ENCODE data around the gene CHI3L1. TPM values are rescaled to one million over a fixed set of nuclear protein-coding genes. Genes with fewer than 3 reads are reported as not detected.
A peak's percentile ranks its signal among the peaks of the same experiment; 100 is the strongest.

CHI3L1 gene
- total RNA-seq, 2 experiments from 2014 or later: not detected

- no peak overlapping the region for H3K4me3 Mint-ChIP-seq
- H3K27ac Mint-ChIP-seq: peak overlapping the region; percentile 57
- H3K27me3 Mint-ChIP-seq: no peaks in the 10 kb centered on the region
- no peaks in the 10 kb centered on the region for H3K9me3 Mint-ChIP-seq
- no peak for DNase-seq
- no peaks in the 10 kb centered on the region for H3K4me1 Mint-ChIP-seq
- H3K36me3 Mint-ChIP-seq: no peaks in the 10 kb centered on the region
Measured at GRCh38 chr1:203178821-203179666, 7.5 kb downstream of the CHI3L1 start.

GRCh38 chr1:203178083-203178482 lies 8.4 kb downstream of the CHI3L1 start:
- Mint-ChIP-seq H3K4me3 (no peak overlapping the region), H3K9me3 (no peaks in the 10 kb centered on the region), H3K27me3 (no peaks in the 10 kb centered on the region), H3K4me1 (no peaks in the 10 kb centered on the region), H3K36me3 (no peaks in the 10 kb centered on the region), H3K27ac (no peak overlapping the region)
- DNase-seq: no peak

GRCh38 chr1:203177470-203178039 lies 8.9 kb downstream of the CHI3L1 start:
- Mint-ChIP-seq H3K4me1 (no peaks in the 10 kb centered on the region), H3K27ac (no peak overlapping the region), H3K4me3 (no peak overlapping the region), H3K36me3 (no peaks in the 10 kb centered on the region), H3K27me3 (no peaks in the 10 kb centered on the region), H3K9me3 (no peaks in the 10 kb centered on the region)
- no peak for DNase-seq

GRCh38 chr1:203177036-203177405 lies 9.5 kb downstream of the CHI3L1 start:
- Mint-ChIP-seq H3K36me3 (no peaks in the 10 kb centered on the region), H3K27me3 (no peaks in the 10 kb centered on the region), H3K4me3 (no peak overlapping the region), H3K27ac (no peak overlapping the region), H3K9me3 (no peaks in the 10 kb centered on the region), H3K4me1 (no peaks in the 10 kb centered on the region)
- no peak for DNase-seq

- Mint-ChIP-seq H3K36me3 (no peaks in the 10 kb centered on the region), H3K27me3 (no peaks in the 10 kb centered on the region), H3K4me1 (no peaks in the 10 kb centered on the region), H3K9me3 (no peaks in the 10 kb centered on the region), H3K4me3 (no peak overlapping the region), H3K27ac (no peak overlapping the region)
- no peak for DNase-seq
Measured at GRCh38 chr1:203176273-203177035, 10.1 kb downstream of the CHI3L1 start.

GRCh38 chr1:203175827-203176241 lies 10.7 kb downstream of the CHI3L1 start:
- no peaks in the 10 kb centered on the region for H3K9me3 Mint-ChIP-seq
- H3K27ac Mint-ChIP-seq: no peak overlapping the region
- no peaks in the 10 kb centered on the region for H3K36me3 Mint-ChIP-seq
- no peak for DNase-seq
- H3K27me3 Mint-ChIP-seq: no peaks in the 10 kb centered on the region
- no peaks in the 10 kb centered on the region for H3K4me1 Mint-ChIP-seq
- H3K4me3 Mint-ChIP-seq: no peak overlapping the region

- DNase-seq: no peak
- no peaks in the 10 kb centered on the region for H3K4me1 Mint-ChIP-seq
- no peak within 1 kb of the TSS for H3K27ac Mint-ChIP-seq
- no peaks in the 10 kb centered on the region for H3K36me3 Mint-ChIP-seq
- no peaks in the 10 kb centered on the region for H3K9me3 Mint-ChIP-seq
- H3K4me3 Mint-ChIP-seq: no peak within 1 kb of the TSS
- no peaks in the 10 kb centered on the region for H3K27me3 Mint-ChIP-seq
Measured at GRCh38 chr1:203175237-203175826, 11.2 kb downstream of the CHI3L1 start, which contains the start of gene MYBPH. Gene MYBPH, minus strand, starts transcription at chr1:203175826. Its CDS starts 71 bp downstream, at chr1:203175755.

GRCh38 chr1:203174324-203174985 lies 12.0 kb downstream of the CHI3L1 start:
- Mint-ChIP-seq H3K4me1 (no peaks in the 10 kb centered on the region), H3K27me3 (no peaks in the 10 kb centered on the region), H3K36me3 (no peaks in the 10 kb centered on the region), H3K27ac (no peak overlapping the region), H3K4me3 (no peak overlapping the region), H3K9me3 (no peaks in the 10 kb centered on the region)
- DNase-seq: no peak

- no peaks in the 10 kb centered on the region for H3K9me3 Mint-ChIP-seq
- no peaks in the 10 kb centered on the region for H3K4me1 Mint-ChIP-seq
- no peak for DNase-seq
- H3K27ac Mint-ChIP-seq: no peak overlapping the region
- H3K27me3 Mint-ChIP-seq: no peaks in the 10 kb centered on the region
- H3K4me3 Mint-ChIP-seq: no peak overlapping the region
- no peaks in the 10 kb centered on the region for H3K36me3 Mint-ChIP-seq
Measured at GRCh38 chr1:203173566-203173965, 12.9 kb downstream of the CHI3L1 start.

GRCh38 chr1:203173011-203173555 lies 13.4 kb downstream of the CHI3L1 start:
- Mint-ChIP-seq H3K36me3 (no peaks in the 10 kb centered on the region), H3K9me3 (no peaks in the 10 kb centered on the region)

GRCh38 chr1:203172184-203173010 lies 14.1 kb downstream of the CHI3L1 start:
- Mint-ChIP-seq H3K4me1 (no peaks in the 10 kb centered on the region), H3K36me3 (no peaks in the 10 kb centered on the region), H3K27me3 (no peaks in the 10 kb centered on the region), H3K9me3 (no peaks in the 10 kb centered on the region), H3K4me3 (no peak overlapping the region), H3K27ac (no peak overlapping the region)
- peak; percentile 44 for DNase-seq

More at GRCh38 chr1:203173011-203173555, 13.4 kb downstream of the CHI3L1 start:
- H3K27ac Mint-ChIP-seq: no peak overlapping the region
- DNase-seq: no peak
- no peak overlapping the region for H3K4me3 Mint-ChIP-seq
- no peaks in the 10 kb centered on the region for H3K4me1 Mint-ChIP-seq
- no peaks in the 10 kb centered on the region for H3K27me3 Mint-ChIP-seq

- Mint-ChIP-seq H3K27me3 (no peaks in the 10 kb centered on the region), H3K4me3 (no peak overlapping the region), H3K9me3 (no peaks in the 10 kb centered on the region), H3K36me3 (no peaks in the 10 kb centered on the region), H3K4me1 (no peaks in the 10 kb centered on the region), H3K27ac (no peak overlapping the region)
- no peak for DNase-seq
Measured at GRCh38 chr1:203171341-203172183, 14.9 kb downstream of the CHI3L1 start.

Data from activated naive CD8-positive, alpha-beta T cell treated with anti-CD3 and anti-CD28 coated beads for 36 hours (primary cell).